GM23338 (cell line): ENCODE results near the gene ZNF609. TPM values are rescaled to one million over a fixed set of nuclear protein-coding genes. Genes with fewer than 3 reads are reported as not detected.

Experiments used
- ATAC-seq: fragments of 200-7000 bp; cut with Tn5 transposase; 3 replicates; pipeline ENCODE4 v1.9.1; 2020
- DNase-seq: peaks from one replicate; pipeline ENCODE4 v3.0.0-alpha.2; 2015; ENCODE audit warnings: low spot score
- H2AFZ ChIP-seq: fragments of 200-600 bp; sonication (generic); 2 replicates; pipeline ENCODE4 v1.8.0; 2016; ENCODE audit warnings: antibody characterized with exemption, mild to moderate bottlenecking, moderate library complexity
- H3F3A ChIP-seq: fragments of 200-600 bp; sonication (generic); replicated peaks from 2 replicates; pipeline ENCODE4 v1.8.0; 2017; ENCODE audit warnings: antibody characterized with exemption, mixed run types, low read depth
- H3K27ac ChIP-seq: fragments of 200-600 bp; sonication (generic); 2 replicates; pipeline ENCODE4 v1.6.1; 2016; ENCODE audit warnings: low read depth
- H3K27me3 ChIP-seq: fragments of 200-600 bp; sonication (generic); 2 replicates; pipeline ENCODE4 v1.8.0; 2016; ENCODE audit warnings: mild to moderate bottlenecking, mixed run types, moderate library complexity; ENCODE audit not compliant: insufficient read depth
- H3K36me3 ChIP-seq: fragments of 200-600 bp; sonication (generic); 2 replicates; pipeline ENCODE4 v1.8.0; 2016; ENCODE audit warnings: mild to moderate bottlenecking; ENCODE audit not compliant: insufficient read depth
- H3K4me1 ChIP-seq: fragments of 200-600 bp; sonication (generic); 2 replicates; pipeline ENCODE4 v1.8.0; 2016; ENCODE audit warnings: mild to moderate bottlenecking, moderate library complexity; ENCODE audit not compliant: insufficient read depth
- H3K4me2 ChIP-seq: fragments of 200-600 bp; sonication (generic); 2 replicates; pipeline ENCODE4 v1.7.1; 2017; ENCODE audit warnings: mixed run types
- H3K4me3 ChIP-seq: fragments of 200-600 bp; sonication (generic); 2 replicates; pipeline ENCODE4 v1.6.1; 2016; ENCODE audit warnings: mixed run types
- H3K79me2 ChIP-seq: fragments of 200-600 bp; sonication (generic); replicated peaks from 2 replicates; pipeline ENCODE4 v1.8.0; 2017; ENCODE audit warnings: mild to moderate bottlenecking; ENCODE audit not compliant: insufficient read depth
- H3K9me2 ChIP-seq: fragments of 200-600 bp; sonication (generic); 2 replicates; pipeline ENCODE4 v1.8.0; 2017; ENCODE audit not compliant: insufficient read depth
- H4K20me1 ChIP-seq: fragments of 200-600 bp; sonication (generic); replicated peaks from 2 replicates; pipeline ENCODE4 v1.8.0; 2017; ENCODE audit warnings: mild to moderate bottlenecking; ENCODE audit not compliant: insufficient read depth
- H3K27ac Mint-ChIP-seq: 2 replicates; pipeline ENCODE4 v1.8.0; 2020; ENCODE audit warnings: inconsistent platforms, mild to moderate bottlenecking, moderate library complexity, mixed read lengths
- H3K27me3 Mint-ChIP-seq: 3 replicates; pipeline ENCODE4 v1.8.0; 2022; ENCODE audit warnings: low read depth, mild to moderate bottlenecking, moderate library complexity, mixed read lengths, inconsistent platforms; ENCODE audit not compliant: insufficient read depth, poor library complexity
- H3K36me3 Mint-ChIP-seq: 3 replicates; pipeline ENCODE4 v1.8.0; 2021; ENCODE audit warnings: low read depth, mild to moderate bottlenecking, inconsistent platforms, moderate library complexity, mixed read lengths
- H3K4me1 Mint-ChIP-seq: 3 replicates; pipeline ENCODE4 v1.8.0; 2020; ENCODE audit warnings: mild to moderate bottlenecking, inconsistent platforms, mixed read lengths
- H3K4me3 Mint-ChIP-seq: 3 replicates; pipeline ENCODE4 v1.8.0; 2021; ENCODE audit warnings: moderate library complexity, mild to moderate bottlenecking, inconsistent platforms, mixed read lengths
- H3K9me3 Mint-ChIP-seq: 3 replicates; pipeline ENCODE4 v1.8.0; 2020; ENCODE audit warnings: moderate library complexity, mild to moderate bottlenecking, inconsistent platforms, mixed read lengths
- EZH2 ChIP-seq: fragments of 200-600 bp; sonication (generic); IDR thresholded peaks from one replicate; pipeline ENCODE4 v1.8.0; 2017; ENCODE audit warnings: antibody characterized with exemption, mild to moderate bottlenecking, low read depth; ENCODE audit not compliant: unreplicated experiment
- EZH2phosphoT487 ChIP-seq: fragments of 200-600 bp; sonication (generic); IDR thresholded peaks from one replicate; pipeline ENCODE4 v1.8.1; 2018; ENCODE audit warnings: antibody characterized with exemption; ENCODE audit not compliant: unreplicated experiment
- JUNB ChIP-seq: IDR thresholded peaks from one replicate; pipeline ENCODE4 v1.6.1; 2016; ENCODE audit warnings: antibody characterized with exemption; ENCODE audit not compliant: unreplicated experiment
- NANOG ChIP-seq: IDR thresholded peaks from 2 replicates; pipeline ENCODE4 v1.6.1; 2016; ENCODE audit warnings: antibody characterized with exemption, borderline replicate concordance
- POLR2AphosphoS5 ChIP-seq: IDR thresholded peaks from 2 replicates; pipeline ENCODE4 v1.6.1; 2016; ENCODE audit warnings: antibody characterized with exemption, low read depth
- STAT1 ChIP-seq: IDR thresholded peaks from one replicate; pipeline ENCODE4 v1.6.1; 2016; ENCODE audit warnings: antibody characterized with exemption; ENCODE audit not compliant: unreplicated experiment
- ZNF114 ChIP-seq: fragments of 250-450 bp; sonication (Bioruptor Pico); IDR thresholded peaks from 2 replicates; pipeline ENCODE4 v1.5.0; 2020; ENCODE audit warnings: mild to moderate bottlenecking, moderate library complexity
- ZNF331 ChIP-seq: fragments of 250-450 bp; sonication (Bioruptor Pico); IDR thresholded peaks from 2 replicates; pipeline ENCODE4 v1.5.0; 2020; ENCODE audit warnings: low read depth, mild to moderate bottlenecking, moderate library complexity
- ZNF462 ChIP-seq: fragments of 250-450 bp; sonication (Bioruptor Pico); IDR thresholded peaks from 2 replicates; pipeline ENCODE4 v1.5.0; 2020; ENCODE audit warnings: mild to moderate bottlenecking, moderate library complexity
- polyA plus RNA-seq: library from polyadenylated mRNA; unstranded; fragments of >200 nt; fragmentation: Nextera tagmentation; extraction: Ambion mirVana; gene quantifications from 2 replicates; pipeline ENCODE4 v1.2.1, GENCODE V29; 2016
- total RNA-seq: library from RNA; depleted of rRNA; stranded (reverse); fragments of >200 nt; shearing (Covaris generic); gene quantifications from 2 replicates; pipeline ENCODE4 v1.2.3, GENCODE V29; 2014
- TF ChIP-seq, protein P1 (sequence below): IDR thresholded peaks from 2 replicates; pipeline ENCODE4 v1.6.1; 2016; ENCODE audit warnings: antibody characterized with exemption
- TF ChIP-seq, protein P2 (sequence below), 2 experiments: fragments of 200-600 bp in 1 of 2; sonication (generic) in 1 of 2; conservative IDR thresholded peaks; 2 replicates each; pipeline versions ENCODE4 v1.5.1 to v1.6.1; 2016 to 2017; ENCODE audit warnings: antibody characterized with exemption in 2 of 2, low read depth in 2 of 2, mild to moderate bottlenecking in 2 of 2, moderate library complexity in 1 of 2

The ZNF609 gene
- total and polyA plus RNA-seq, 2 experiments from 2014 or later: 26.4 to 40.2 TPM

- TF ChIP-seq ZNF462 (CRISPR knock-in tag) (no peak), JUNB (no peak), EZH2 (no peak), ZNF114 (CRISPR knock-in tag) (no peak), ZNF331 (CRISPR knock-in tag) (no peak), STAT1 (no peak)
- TF ChIP-seq, protein P1, sequence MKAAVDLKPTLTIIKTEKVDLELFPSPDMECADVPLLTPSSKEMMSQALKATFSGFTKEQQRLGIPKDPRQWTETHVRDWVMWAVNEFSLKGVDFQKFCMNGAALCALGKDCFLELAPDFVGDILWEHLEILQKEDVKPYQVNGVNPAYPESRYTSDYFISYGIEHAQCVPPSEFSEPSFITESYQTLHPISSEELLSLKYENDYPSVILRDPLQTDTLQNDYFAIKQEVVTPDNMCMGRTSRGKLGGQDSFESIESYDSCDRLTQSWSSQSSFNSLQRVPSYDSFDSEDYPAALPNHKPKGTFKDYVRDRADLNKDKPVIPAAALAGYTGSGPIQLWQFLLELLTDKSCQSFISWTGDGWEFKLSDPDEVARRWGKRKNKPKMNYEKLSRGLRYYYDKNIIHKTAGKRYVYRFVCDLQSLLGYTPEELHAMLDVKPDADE: no peak
These were observed 256.8 kb downstream of the ZNF609 start (continued) for GRCh38 chr15:64717130-64717529.

- no peak overlapping the region for H3K4me2 ChIP-seq
- Mint-ChIP-seq H3K27me3 (peaks cover 16% of the 10 kb centered on the region), H3K36me3 (peaks cover 80% of the 10 kb centered on the region), H3K4me3 (no peak overlapping the region), H3K9me3 (peaks cover 2% of the 10 kb centered on the region; the same call in 1 of the 3 replicates), H3K4me1 (peaks cover 9% of the 10 kb centered on the region; the same call in 1 of the 3 replicates), H3K27ac (peak overlapping the region; percentile 83)
- H3K27ac ChIP-seq: peak overlapping the region; percentile 78
- H3K9me2 ChIP-seq: no peaks in the 10 kb centered on the region
- no peak overlapping the region for H3K4me3 ChIP-seq
- ATAC-seq (no peak), DNase-seq (no peak)
- no peaks in the 10 kb centered on the region for H3K27me3 ChIP-seq
- peaks cover 36% of the 10 kb centered on the region for H3K36me3 ChIP-seq
- no peaks in the 10 kb centered on the region for H3K4me1 ChIP-seq
- peaks cover 34% of the 10 kb centered on the region for H3F3A ChIP-seq
- no peak overlapping the region for H2AFZ ChIP-seq
- peaks cover 24% of the 10 kb centered on the region for H4K20me1 ChIP-seq
- peaks cover 32% of the 10 kb centered on the region for H3K79me2 ChIP-seq
- TF ChIP-seq POLR2AphosphoS5: no peak
- no peak for TF ChIP-seq NANOG
- no peak for TF ChIP-seq ZNF331 (CRISPR knock-in tag)
- TF ChIP-seq ZNF114 (CRISPR knock-in tag): no peak
- TF ChIP-seq, protein P1: no peak
- no peak for TF ChIP-seq STAT1
- TF ChIP-seq EZH2: no peak
- TF ChIP-seq, protein P2, sequence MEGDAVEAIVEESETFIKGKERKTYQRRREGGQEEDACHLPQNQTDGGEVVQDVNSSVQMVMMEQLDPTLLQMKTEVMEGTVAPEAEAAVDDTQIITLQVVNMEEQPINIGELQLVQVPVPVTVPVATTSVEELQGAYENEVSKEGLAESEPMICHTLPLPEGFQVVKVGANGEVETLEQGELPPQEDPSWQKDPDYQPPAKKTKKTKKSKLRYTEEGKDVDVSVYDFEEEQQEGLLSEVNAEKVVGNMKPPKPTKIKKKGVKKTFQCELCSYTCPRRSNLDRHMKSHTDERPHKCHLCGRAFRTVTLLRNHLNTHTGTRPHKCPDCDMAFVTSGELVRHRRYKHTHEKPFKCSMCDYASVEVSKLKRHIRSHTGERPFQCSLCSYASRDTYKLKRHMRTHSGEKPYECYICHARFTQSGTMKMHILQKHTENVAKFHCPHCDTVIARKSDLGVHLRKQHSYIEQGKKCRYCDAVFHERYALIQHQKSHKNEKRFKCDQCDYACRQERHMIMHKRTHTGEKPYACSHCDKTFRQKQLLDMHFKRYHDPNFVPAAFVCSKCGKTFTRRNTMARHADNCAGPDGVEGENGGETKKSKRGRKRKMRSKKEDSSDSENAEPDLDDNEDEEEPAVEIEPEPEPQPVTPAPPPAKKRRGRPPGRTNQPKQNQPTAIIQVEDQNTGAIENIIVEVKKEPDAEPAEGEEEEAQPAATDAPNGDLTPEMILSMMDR (conservative IDR thresholded peaks at IDR 0.05; ENCODE audit: low read depth in 2 of 2): no peak
- no peak for TF ChIP-seq JUNB
- TF ChIP-seq EZH2phosphoT487: no peak
These were observed 257.5 kb downstream of the ZNF609 start for GRCh38 chr15:64717735-64718495.
